Esophagus squamous epithelium (tissue), 5 donors: Measurements from ENCODE around the gene UNK. TPM values are rescaled to one million over a fixed set of nuclear protein-coding genes. Genes with fewer than 3 reads are reported as not detected.

Source experiments
- DNase-seq: peaks from one replicate; lab custom pipeline; 2025; lab: John Stamatoyannopoulos, UW
- H3K27ac ChIP-seq, 4 donors: fragments of 200-600 bp; sonication (generic); one replicate each; pipeline ENCODE4 v1.5.1; 2016 to 2019; ENCODE audit warnings: mild to moderate bottlenecking in 1 of 4
- H3K27me3 ChIP-seq, 4 donors: fragments of 200-600 bp; sonication (generic); 1 replicate in 3 of 4; 2 replicates in 1 of 4; pipeline versions ENCODE4 v1.5.1 to v1.6.0; 2017 to 2021; ENCODE audit warnings: antibody characterized with exemption in 1 of 4
- H3K36me3 ChIP-seq, 3 donors: fragments of 200-600 bp; sonication (generic); one replicate each; pipeline ENCODE4 v1.5.1; 2016 to 2019
- H3K4me1 ChIP-seq, 3 donors: fragments of 200-600 bp; sonication (generic); one replicate each; pipeline ENCODE4 v1.5.1; 2017 to 2019
- H3K4me3 ChIP-seq, 4 donors: fragments of 200-600 bp; sonication (generic); 1 replicate in 3 of 4; 2 replicates in 1 of 4; pipeline ENCODE4 v1.5.1; 2016 to 2019; ENCODE audit warnings: mild to moderate bottlenecking in 2 of 4, moderate library complexity in 1 of 4
- H3K9me3 ChIP-seq, 3 donors: fragments of 200-600 bp; sonication (generic); one replicate each; pipeline ENCODE4 v1.5.1; 2016 to 2019
- CTCF ChIP-seq, 6 experiments: fragments of 450-650 bp in 4 of 6; fragments of 200-600 bp in 2 of 6; sonication (generic) in 2 of 6; IDR thresholded peaks; one replicate each; pipeline ENCODE4 v1.5.1; 2016 to 2019; ENCODE audit warnings: antibody characterized with exemption in 6 of 6, mild to moderate bottlenecking in 4 of 6, moderate library complexity in 4 of 6
- POLR2A ChIP-seq, 4 donors: fragments of 450-650 bp; IDR thresholded peaks; one replicate each; pipeline ENCODE4 v1.6.1; 2017; ENCODE audit warnings: antibody characterized with exemption in 4 of 4, mild to moderate bottlenecking in 4 of 4, moderate library complexity in 3 of 4
- WGBS, 2 donors: methylation state at CpG; one replicate each; pipeline ENCODE4 v1.1.5; 2018; 5-methylcytosine and 5-hydroxymethylcytosine counted together
- intact Hi-C: fragments of 100-400 bp; cut with DNase I; formaldehyde crosslinking; loops from one replicate; pipeline ENCODE4 v1.15.0; 2022
- total RNA-seq, 4 donors: library from RNA; depleted of rRNA; stranded (reverse); fragments of >200 nt; gene quantifications; one replicate each; pipeline ENCODE4 v1.1.0, GENCODE V29; 2016
- donor health status: DM: yes; HTN: yes; CAD: no.

The UNK gene
- total RNA-seq, 4 donors from 2014 or later: 14.8 to 27.3 (median 20.4) TPM

GRCh38 chr17:75819678-75820077 lies 35.1 kb downstream of the UNK start:
- Histone ChIP-seq H3K27me3 (no peaks in the 10 kb centered on the region), H3K4me1 (peaks cover 0 to 34% (median 11%) of the 10 kb centered on the region in 3 donors), H3K36me3 (peaks cover 55 to 98% (median 60%) of the 10 kb centered on the region in 3 donors), H3K4me3 (no peak overlapping the region), H3K27ac (no peak overlapping the region), H3K9me3 (no peaks in the 10 kb centered on the region)
- intact Hi-C loops: loop anchor here (5.0 kb wide), 1 partner anchor 47 kb away; no protein-coding TSS in a partner anchor
- no peak for DNase-seq
- TF ChIP-seq CTCF (IDR thresholded peaks at IDR 0.05) (no peak), POLR2A (IDR thresholded peaks at IDR 0.05) (no peak)
- 70% methylated on average over 5 to 11 of the region's 16 CpGs for WGBS, 2 donors

GRCh38 chr17:75820094-75821080 lies 35.8 kb downstream of the UNK start:
- no peak for TF ChIP-seq POLR2A (IDR thresholded peaks at IDR 0.05)
- TF ChIP-seq CTCF (IDR thresholded peaks at IDR 0.05): no peak
- peaks cover 53 to 98% (median 60%) of the 10 kb centered on the region in 3 donors for H3K36me3 ChIP-seq
- H3K27ac ChIP-seq: no peak overlapping the region
- DNase-seq: no peak
- H3K4me3 ChIP-seq: no peak overlapping the region
- intact Hi-C loops: loop anchor here (5.0 kb wide), 1 partner anchor 48 kb away; no protein-coding TSS in a partner anchor
- peaks cover 0 to 27% (median 4%) of the 10 kb centered on the region in 3 donors for H3K4me1 ChIP-seq
- H3K27me3 ChIP-seq: no peaks in the 10 kb centered on the region
- WGBS, 2 donors: 71 to 81% methylated on average over 9 to 13 of the region's 21 CpGs
- no peaks in the 10 kb centered on the region for H3K9me3 ChIP-seq

GRCh38 chr17:75821552-75821951 lies 36.9 kb downstream of the UNK start:
- intact Hi-C loops: loop anchor here (5.0 kb wide), 1 partner anchor 49 kb away; no protein-coding TSS in a partner anchor
- TF ChIP-seq CTCF (IDR thresholded peaks at IDR 0.05) (no peak), POLR2A (IDR thresholded peaks at IDR 0.05) (no peak)
- DNase-seq: no peak

DNA sequence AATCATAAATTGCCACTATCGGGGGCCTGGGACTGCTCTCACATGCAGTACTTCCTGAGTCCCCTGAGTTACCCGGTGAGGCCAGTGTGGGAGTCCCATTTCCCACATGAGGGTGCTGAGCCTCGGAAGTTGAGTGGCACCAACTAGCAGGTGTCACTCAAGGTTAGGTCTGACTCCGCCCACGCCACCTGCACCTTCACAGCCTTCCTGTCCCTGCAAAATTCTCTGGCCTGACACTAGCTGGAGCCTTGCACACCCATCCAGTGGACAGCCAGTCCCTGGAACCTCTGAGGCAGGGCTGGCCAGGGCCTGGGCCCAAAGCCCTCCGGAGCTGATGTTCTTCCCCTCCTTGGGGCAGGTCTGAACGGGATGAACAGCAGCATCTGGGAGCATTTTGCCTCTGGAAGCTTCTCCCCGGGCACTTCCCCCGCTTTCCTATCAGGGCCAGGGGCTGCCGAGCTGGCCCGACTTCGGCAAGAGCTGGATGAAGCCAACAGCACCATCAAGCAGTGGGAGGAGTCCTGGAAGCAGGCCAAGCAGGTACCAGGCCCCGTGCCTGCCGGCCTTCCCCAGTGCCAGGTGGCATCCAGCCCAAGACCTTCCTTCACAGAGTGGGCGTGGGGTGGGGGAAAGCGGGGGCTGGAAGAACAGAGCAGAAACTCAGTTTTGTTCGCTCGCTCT lies 37.7 kb downstream of the UNK start:
- Histone ChIP-seq H3K27ac (no peak overlapping the region), H3K4me1 (peaks cover 5 to 33% (median 7%) of the 10 kb centered on the region in 3 donors), H3K9me3 (no peaks in the 10 kb centered on the region), H3K36me3 (peaks cover 48 to 97% (median 51%) of the 10 kb centered on the region in 3 donors), H3K4me3 (no peak overlapping the region), H3K27me3 (no peaks in the 10 kb centered on the region)
- intact Hi-C loops: loop anchor here (5.0 kb wide), 1 partner anchor 50 kb away; no protein-coding TSS in a partner anchor
- 60 to 89% methylated on average over 1 to 3 of the region's 18 CpGs for WGBS, 2 donors
- DNase-seq: no peak
- no peak for TF ChIP-seq POLR2A (IDR thresholded peaks at IDR 0.05)
- TF ChIP-seq CTCF (IDR thresholded peaks at IDR 0.05): no peak

More at GRCh38 chr17:75821552-75821951, 36.9 kb downstream of the UNK start:
- H3K36me3 ChIP-seq: peaks cover 53 to 98% (median 54%) of the 10 kb centered on the region in 3 donors
- 89 to 92% methylated on average over 7 of the region's 7 CpGs for WGBS, 2 donors
- peaks cover 0 to 26% (median 3%) of the 10 kb centered on the region in 3 donors for H3K4me1 ChIP-seq
- H3K9me3 ChIP-seq: no peaks in the 10 kb centered on the region
- H3K27me3 ChIP-seq: no peaks in the 10 kb centered on the region
- H3K4me3 ChIP-seq: no peak overlapping the region
- H3K27ac ChIP-seq: no peak overlapping the region
